GM19372 (cell line): ENCODE measurements around the gene KNG1.

Source experiments
- ATAC-seq: cut with Tn5 transposase; IDR thresholded peaks from one replicate; pipeline ENCODE4 v1.9.1; 2021; ENCODE audit warnings: mild to moderate bottlenecking, low read depth, moderate library complexity; ENCODE audit not compliant: unreplicated experiment

The KNG1 gene

DNA sequence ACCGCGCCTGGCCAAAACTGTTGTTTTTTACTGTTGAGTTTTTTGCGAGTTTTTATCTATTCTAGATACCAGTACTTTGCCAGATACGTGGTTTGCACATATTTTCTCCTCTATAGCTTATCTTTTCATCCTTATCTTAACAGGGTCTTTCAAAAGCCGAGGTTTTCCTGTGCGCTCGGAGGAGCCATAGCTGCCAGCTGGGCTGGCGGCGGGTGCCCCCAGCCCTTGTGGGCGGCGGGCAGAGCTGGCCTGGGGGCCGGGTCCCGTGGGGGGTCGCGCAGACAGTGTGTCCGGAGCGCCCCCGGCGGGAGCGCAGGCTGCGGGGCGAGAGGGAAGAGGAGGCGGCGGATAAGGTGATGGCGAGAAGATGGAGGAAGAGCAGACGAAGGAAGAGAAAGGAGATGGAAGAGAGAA is 55.1 kb downstream of the KNG1 start:
- peak; percentile 25 for ATAC-seq

- ATAC-seq, result peak; percentile 87
Observed at GRCh38 chr3:186772701-186773417, 55.7 kb downstream of the KNG1 start.

- no peak for ATAC-seq
Observed at GRCh38 chr3:186775999-186776398, 58.8 kb downstream of the KNG1 start.

DNA sequence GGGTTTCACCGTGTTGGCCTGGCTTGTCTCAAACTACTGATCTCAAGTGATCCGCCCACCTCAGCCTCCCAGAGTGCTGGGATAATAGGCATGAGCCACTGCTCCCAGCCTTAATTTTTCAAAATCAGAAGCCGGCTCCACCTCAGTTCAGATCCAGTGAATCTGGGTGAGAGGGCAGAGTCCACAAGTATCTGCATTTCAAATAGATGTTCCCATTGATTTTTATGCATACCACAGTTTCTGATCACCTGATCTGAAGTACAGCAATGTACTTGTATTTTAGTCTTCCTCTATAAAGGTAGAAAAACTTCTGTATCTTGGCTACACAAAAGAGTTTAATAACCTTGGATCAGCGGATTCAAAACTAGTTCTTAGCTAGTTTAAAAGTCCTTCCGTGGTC is 62.0 kb downstream of the KNG1 start:
- no peak for ATAC-seq

DNA sequence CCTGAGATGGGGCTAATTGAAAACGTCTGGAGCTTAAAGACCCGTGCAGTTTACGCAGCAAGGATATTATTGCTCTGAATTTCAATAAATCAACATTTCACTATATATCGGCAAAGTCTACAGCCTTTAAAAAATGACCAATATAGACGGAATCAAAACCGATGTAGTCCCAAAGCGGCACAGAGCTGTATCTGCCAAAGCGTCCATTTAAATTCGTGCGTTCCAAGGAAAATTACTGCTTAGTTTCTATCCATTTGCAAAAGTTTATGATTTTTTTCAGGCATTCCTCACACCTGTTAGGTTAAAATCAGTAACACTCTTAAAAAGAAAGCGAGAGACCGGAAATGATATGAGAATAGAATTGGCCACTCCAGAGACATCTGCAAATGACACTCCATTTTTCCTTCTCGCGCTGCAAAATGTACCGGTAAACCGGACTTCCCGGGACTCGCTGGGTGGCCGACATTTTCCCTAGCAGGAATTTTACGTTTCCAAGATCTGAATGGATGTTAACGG is 65.4 kb downstream of the KNG1 start:
- no peak for ATAC-seq

- peak; percentile 55 for ATAC-seq
Observed at GRCh38 chr3:186783058-186783730, 66.0 kb downstream of the KNG1 start, which contains the start of gene EIF4A2. Gene EIF4A2, plus strand, starts transcription at chr3:186783577. Its CDS starts 34 bp downstream, at chr3:186783611.

DNA sequence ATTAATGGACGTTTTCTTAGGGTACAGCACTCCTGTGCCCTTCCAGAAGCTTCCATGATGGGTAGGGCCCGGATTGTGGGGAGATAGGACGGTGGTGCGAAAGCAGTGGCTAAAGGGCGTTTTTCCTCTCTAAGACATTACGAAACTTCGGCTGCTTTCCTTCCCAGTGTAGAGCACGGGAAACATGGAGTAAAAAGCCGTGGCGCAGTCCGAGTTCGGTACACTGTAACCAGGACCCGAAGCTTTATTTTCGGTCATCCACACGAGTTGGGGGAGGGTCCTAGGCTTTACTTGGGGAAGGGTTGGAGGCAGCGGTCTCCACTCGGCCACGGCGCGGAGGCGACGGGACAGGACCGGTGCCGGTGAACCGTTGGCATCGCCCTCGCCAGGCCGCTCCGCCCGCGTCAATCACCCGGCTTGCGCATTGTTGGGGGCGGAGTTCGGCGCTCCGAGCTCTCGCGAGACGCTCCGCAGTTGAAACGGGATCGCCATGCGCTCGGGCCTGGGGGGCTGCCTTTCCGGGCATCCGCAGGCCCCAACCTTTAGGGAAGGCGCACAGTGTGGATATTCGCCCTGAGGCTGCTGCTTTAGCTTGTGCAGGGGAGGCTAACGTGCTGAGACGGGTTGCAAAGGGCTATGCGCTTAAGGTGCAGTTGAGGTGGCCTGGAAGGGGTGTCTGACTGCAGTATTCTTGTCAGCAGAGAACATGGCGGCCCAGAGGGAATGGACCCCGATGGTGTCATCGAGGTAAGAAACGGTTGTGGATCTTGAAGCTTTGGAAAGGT is 66.8 kb downstream of the KNG1 start:
- peak; percentile 52 for ATAC-seq

DNA sequence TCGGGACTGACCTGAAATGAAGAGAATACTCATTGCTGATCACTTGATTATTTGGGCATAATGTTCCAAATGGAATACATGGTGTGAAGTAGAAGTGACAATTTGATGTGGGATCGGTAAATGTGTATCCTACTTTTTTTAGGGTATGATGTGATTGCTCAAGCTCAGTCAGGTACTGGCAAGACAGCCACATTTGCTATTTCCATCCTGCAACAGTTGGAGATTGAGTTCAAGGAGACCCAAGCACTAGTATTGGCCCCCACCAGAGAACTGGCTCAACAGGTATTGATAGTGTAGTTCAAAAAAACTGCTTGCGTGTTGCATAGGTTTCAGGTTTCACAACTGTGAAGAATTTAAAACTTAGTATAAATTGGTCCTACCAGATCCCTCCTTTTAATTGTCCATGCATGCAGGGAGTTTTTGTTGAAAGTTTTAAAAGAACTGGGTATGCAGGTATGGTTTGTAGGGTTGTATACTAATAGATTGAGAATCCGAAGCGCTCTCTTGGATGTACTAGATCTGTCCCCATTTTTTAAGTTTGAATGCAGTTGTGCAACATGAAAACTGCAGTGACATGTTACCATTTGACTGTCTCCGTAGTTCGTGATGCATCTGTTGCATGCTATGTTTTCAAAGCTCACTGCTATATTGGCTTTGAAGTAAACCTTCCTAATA is 67.8 kb downstream of the KNG1 start:
- no peak for ATAC-seq

DNA sequence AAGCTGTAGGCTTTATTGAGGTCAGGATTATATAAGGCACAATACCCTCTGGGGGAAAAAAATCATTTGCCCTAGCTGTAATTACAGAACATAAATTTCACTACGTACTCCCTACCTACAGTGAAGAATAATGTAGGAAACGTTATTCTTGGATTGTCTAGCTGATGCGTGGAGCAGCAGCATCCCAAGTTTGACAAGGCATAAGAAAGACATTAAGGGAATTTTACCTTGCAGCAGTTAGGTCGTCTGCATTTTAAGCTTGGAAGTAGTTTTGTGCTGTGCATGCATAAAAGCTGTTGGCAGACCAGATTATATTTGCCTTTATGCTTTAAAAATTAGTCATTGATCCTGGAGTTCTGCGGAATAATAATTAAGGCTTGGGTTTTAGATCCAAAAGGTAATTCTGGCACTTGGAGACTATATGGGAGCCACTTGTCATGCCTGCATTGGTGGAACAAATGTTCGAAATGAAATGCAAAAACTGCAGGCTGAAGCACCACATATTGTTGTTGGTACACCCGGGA is 68.4 kb downstream of the KNG1 start:
- no peak for ATAC-seq

GRCh38 chr3:186786922-186787321 is 69.8 kb downstream of the KNG1 start:
- ATAC-seq, result no peak

GRCh38 chr3:186787642-186788481 is 70.7 kb downstream of the KNG1 start:
- ATAC-seq, result no peak

DNA sequence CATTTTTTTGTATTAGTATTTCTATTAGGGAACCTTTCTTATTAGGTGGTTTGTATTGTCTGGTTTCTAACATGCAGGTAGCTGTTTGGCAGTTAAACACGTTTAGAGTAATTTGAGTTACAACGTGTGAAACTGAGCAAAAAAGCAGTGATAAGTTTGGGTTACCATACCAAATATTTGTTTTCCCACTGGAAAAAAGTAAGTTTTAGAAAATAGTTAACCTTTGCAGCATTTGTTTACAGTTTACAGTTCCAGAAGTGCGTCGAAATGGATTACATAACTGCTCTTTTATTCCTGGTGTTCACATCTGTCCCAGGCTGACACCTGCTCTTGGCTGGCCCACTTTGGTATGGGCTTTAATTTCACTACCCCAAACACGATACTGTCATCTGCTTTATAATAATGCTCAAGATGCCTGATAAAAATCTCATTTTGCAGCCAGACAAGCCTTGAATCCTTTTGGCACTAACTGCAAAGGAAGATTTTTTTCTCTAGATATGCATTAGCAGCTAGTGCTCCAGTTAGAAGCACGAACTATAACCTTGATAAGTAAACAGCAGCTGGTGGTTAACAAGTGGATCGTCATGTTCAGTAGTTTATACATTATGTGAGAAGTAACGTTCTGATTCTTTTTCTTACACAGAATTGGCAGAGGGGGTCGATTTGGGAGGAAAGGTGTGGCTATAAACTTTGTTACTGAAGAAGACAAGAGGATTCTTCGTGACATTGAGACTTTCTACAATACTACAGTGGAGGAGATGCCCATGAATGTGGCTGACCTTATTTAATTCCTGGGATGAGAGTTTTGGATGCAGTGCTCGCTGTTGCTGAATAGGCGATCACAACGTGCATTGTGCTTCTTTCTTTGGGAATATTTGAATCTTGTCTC is 71.6 kb downstream of the KNG1 start:
- ATAC-seq, result no peak

DNA sequence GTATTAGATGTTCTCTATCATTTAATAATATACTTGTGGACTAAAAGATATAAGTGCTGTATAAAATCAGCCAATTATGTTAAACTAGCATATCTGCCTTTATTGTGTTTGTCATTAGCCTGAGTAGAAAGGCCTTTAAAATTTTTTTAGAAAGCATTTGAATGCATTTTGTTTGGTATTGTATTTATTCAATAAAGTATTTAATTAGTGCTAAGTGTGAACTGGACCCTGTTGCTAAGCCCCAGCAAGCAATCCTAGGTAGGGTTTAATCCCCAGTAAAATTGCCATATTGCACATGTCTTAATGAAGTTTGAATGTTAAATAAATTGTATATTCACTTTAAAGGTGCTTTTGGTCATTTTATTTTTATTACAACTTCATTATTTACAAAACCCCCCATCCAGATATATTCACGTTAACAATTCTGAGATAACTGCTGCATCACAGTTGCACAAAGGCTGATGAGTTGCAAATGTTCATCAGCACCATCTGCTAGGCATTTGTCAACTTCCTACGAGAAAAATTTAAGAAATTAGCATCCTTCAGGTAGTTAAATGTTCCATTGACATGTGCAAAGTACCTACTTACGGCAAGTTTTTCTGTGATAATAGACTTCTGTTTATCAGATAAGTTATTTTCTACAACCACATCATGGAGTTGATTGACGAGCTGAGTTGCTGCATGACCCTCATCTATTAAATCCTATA is 72.5 kb downstream of the KNG1 start:
- no peak for ATAC-seq

DNA sequence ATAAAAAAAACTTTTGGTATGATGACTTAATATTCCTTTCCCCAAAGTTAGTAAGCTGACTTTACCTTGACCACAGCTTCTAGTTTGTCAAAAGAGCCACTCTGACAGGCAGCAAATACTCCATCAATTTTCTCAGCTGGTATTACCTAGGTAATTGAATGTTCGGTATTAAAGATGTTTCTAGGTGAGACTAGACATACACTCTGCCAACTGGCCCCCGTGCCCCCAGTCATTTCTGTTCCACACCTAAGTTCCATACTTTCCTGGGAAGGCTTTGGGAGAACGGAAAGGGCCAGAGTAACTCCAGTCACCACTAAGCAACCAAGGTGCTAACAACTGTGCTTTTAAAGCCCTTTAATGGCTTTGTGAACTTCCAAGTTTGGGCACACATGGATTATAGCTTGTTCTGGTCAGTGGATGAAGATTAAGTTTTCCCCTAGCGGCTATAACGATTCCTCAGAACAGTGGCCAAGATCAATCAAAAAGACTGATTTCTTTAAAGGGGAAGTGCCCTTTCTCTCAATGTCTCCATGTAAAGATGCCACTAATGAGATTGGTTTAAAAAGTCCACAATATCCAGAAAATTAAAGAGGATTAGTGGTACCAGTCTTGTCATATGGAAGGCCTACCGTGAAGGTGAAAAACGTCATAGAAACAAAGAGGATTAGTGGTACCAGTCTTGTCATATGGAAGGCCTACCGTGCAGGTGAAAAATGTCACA is 73.3 kb downstream of the KNG1 start:
- no peak for ATAC-seq
